ENCODE data around the gene ALK.
"Not testable (repeated sequence)": the region's sequence is repeated elsewhere in the genome, so short reads cannot be mapped to it uniquely, and the experiment has no call there.

The ALK gene

GRCh38 chr2:29834036-29834540, 87.3 kb downstream of the ALK start:
- Histone ChIP-seq H3K9me2 (ENCODE audit: low read depth, low read length) (no peaks in the 10 kb centered on the region), H3K4me3 (ENCODE audit: low read depth, low read length, poor library complexity, severe bottlenecking) (no peak overlapping the region), H3F3A (ENCODE audit: insufficient read depth, low read length) (no peaks in the 10 kb centered on the region), H3K36me3 (ENCODE audit: insufficient read depth, low read length) (no peaks in the 10 kb centered on the region), H3K9me3 (ENCODE audit: low read length) (no peaks in the 10 kb centered on the region), H3K9ac (ENCODE audit: low read length) (no peak overlapping the region), H3K27me3 (ENCODE audit: insufficient read depth, low read length) (no peaks in the 10 kb centered on the region), H3K4me2 (ENCODE audit: low read length) (no peak overlapping the region), H3K27ac (ENCODE audit: low read depth, low read length, poor library complexity, severe bottlenecking) (no peak overlapping the region), H4K20me1 (ENCODE audit: insufficient read depth, low read length) (no peaks in the 10 kb centered on the region), H3K4me1 (ENCODE audit: insufficient read depth, low read length, severe bottlenecking) (no peaks in the 10 kb centered on the region), H2AFZ (ENCODE audit: low read length) (no peak overlapping the region), H3K79me2 (ENCODE audit: insufficient read depth, low read length) (no peaks in the 10 kb centered on the region)
- no peak for TF ChIP-seq CTCF (IDR thresholded peaks at IDR 0.05; ENCODE audit: low read length)
- TF ChIP-seq EZH2 (IDR thresholded peaks at IDR 0.05; ENCODE audit: borderline replicate concordance, low read length) = no peak

- Histone ChIP-seq H3K9ac (ENCODE audit: low read length) (no peak overlapping the region), H3K4me1 (ENCODE audit: insufficient read depth, low read length, severe bottlenecking) (no peaks in the 10 kb centered on the region), H3K9me2 (ENCODE audit: low read depth, low read length) (no peaks in the 10 kb centered on the region), H3K4me3 (ENCODE audit: low read depth, low read length, poor library complexity, severe bottlenecking) (no peak overlapping the region), H3K27me3 (ENCODE audit: insufficient read depth, low read length) (no peaks in the 10 kb centered on the region), H3K27ac (ENCODE audit: low read depth, low read length, poor library complexity, severe bottlenecking) (no peak overlapping the region), H3K36me3 (ENCODE audit: insufficient read depth, low read length) (no peaks in the 10 kb centered on the region), H3K4me2 (ENCODE audit: low read length) (no peak overlapping the region), H3K9me3 (ENCODE audit: low read length) (no peaks in the 10 kb centered on the region), H3K79me2 (ENCODE audit: insufficient read depth, low read length) (no peaks in the 10 kb centered on the region), H2AFZ (ENCODE audit: low read length) (no peak overlapping the region), H4K20me1 (ENCODE audit: insufficient read depth, low read length) (no peaks in the 10 kb centered on the region), H3F3A (ENCODE audit: insufficient read depth, low read length) (no peaks in the 10 kb centered on the region)
- no peak for TF ChIP-seq EZH2 (IDR thresholded peaks at IDR 0.05; ENCODE audit: borderline replicate concordance, low read length)
- TF ChIP-seq CTCF (IDR thresholded peaks at IDR 0.05; ENCODE audit: low read length) = no peak
Observed at GRCh38 chr2:29831560-29831959, 89.8 kb downstream of the ALK start.

GRCh38 chr2:29829841-29830240, 91.5 kb downstream of the ALK start:
- H3K4me1 ChIP-seq (ENCODE audit: insufficient read depth, low read length, severe bottlenecking) = no peaks in the 10 kb centered on the region
- H4K20me1 ChIP-seq (ENCODE audit: insufficient read depth, low read length) = no peaks in the 10 kb centered on the region
- H3K36me3 ChIP-seq (ENCODE audit: insufficient read depth, low read length) = no peaks in the 10 kb centered on the region
- H3K27ac ChIP-seq (ENCODE audit: low read depth, low read length, poor library complexity, severe bottlenecking) = no peak overlapping the region
- no peaks in the 10 kb centered on the region for H3K27me3 ChIP-seq (ENCODE audit: insufficient read depth, low read length)
- H3K4me3 ChIP-seq (ENCODE audit: low read depth, low read length, poor library complexity, severe bottlenecking) = no peak overlapping the region
- H3K79me2 ChIP-seq (ENCODE audit: insufficient read depth, low read length) = no peaks in the 10 kb centered on the region
- H3K4me2 ChIP-seq (ENCODE audit: low read length) = no peak overlapping the region
- H2AFZ ChIP-seq (ENCODE audit: low read length) = no peak overlapping the region
- H3K9me3 ChIP-seq (ENCODE audit: low read length) = no peaks in the 10 kb centered on the region
- TF ChIP-seq CTCF (IDR thresholded peaks at IDR 0.05; ENCODE audit: low read length) = no peak
- TF ChIP-seq EZH2 (IDR thresholded peaks at IDR 0.05; ENCODE audit: borderline replicate concordance, low read length) = no peak
- no peaks in the 10 kb centered on the region for H3F3A ChIP-seq (ENCODE audit: insufficient read depth, low read length)
- no peak overlapping the region for H3K9ac ChIP-seq (ENCODE audit: low read length)
- H3K9me2 ChIP-seq (ENCODE audit: low read depth, low read length) = no peaks in the 10 kb centered on the region

- H3K4me1 ChIP-seq (ENCODE audit: insufficient read depth, low read length, severe bottlenecking); H3K9me3 ChIP-seq (ENCODE audit: low read length); H3K9ac ChIP-seq (ENCODE audit: low read length); H3F3A ChIP-seq (ENCODE audit: insufficient read depth, low read length); H3K36me3 ChIP-seq (ENCODE audit: insufficient read depth, low read length); H3K4me2 ChIP-seq (ENCODE audit: low read length); H4K20me1 ChIP-seq (ENCODE audit: insufficient read depth, low read length); H3K9me2 ChIP-seq (ENCODE audit: low read depth, low read length); H3K4me3 ChIP-seq (ENCODE audit: low read depth, low read length, poor library complexity, severe bottlenecking); H3K27me3 ChIP-seq (ENCODE audit: insufficient read depth, low read length); H3K27ac ChIP-seq (ENCODE audit: low read depth, low read length, poor library complexity, severe bottlenecking); H2AFZ ChIP-seq (ENCODE audit: low read length); H3K79me2 ChIP-seq (ENCODE audit: insufficient read depth, low read length): not testable (repeated sequence)
Observed at GRCh38 chr2:29824145-29824544, 97.2 kb downstream of the ALK start.
